Body of pancreas (tissue), 4 donors: ENCODE measurements around the gene ATXN7L3. TPM values are rescaled to one million over a fixed set of nuclear protein-coding genes. Genes with fewer than 3 reads are reported as not detected.

Experiments
- ATAC-seq: fragments of 150-250 bp; one replicate; pipeline ENCODE4 v1.9.1; 2016
- DNase-seq, 4 donors: peaks; one replicate each; pipeline ENCODE4 v3.0.0-alpha.2; 2019
- H3K27ac ChIP-seq, 4 donors: fragments of 200-600 bp; sonication (generic); 1 replicate in 3 of 4; 2 replicates in 1 of 4; pipeline versions ENCODE4 v1.5.1 to v1.6.1; 2016 to 2019; ENCODE audit warnings: mild to moderate bottlenecking in 1 of 4, mixed read lengths in 1 of 4, moderate library complexity in 1 of 4
- H3K27me3 ChIP-seq, 2 donors: fragments of 200-600 bp; sonication (generic); one replicate each; pipeline ENCODE4 v1.6.0; 2016; ENCODE audit warnings: mild to moderate bottlenecking in 1 of 2
- H3K36me3 ChIP-seq, 2 donors: fragments of 200-600 bp; sonication (generic); replicated peaks in 1 of 2; 2 replicates each; pipeline ENCODE4 v1.5.1; 2016; ENCODE audit warnings: low read depth in 2 of 2; ENCODE audit not compliant: insufficient read depth in 1 of 2
- H3K4me1 ChIP-seq: fragments of 200-600 bp; sonication (generic); one replicate; pipeline ENCODE4 v1.6.0; 2016
- H3K4me3 ChIP-seq, 2 donors: fragments of 200-600 bp; sonication (generic); 1 replicate in 1 of 2; 2 replicates in 1 of 2; pipeline ENCODE4 v1.5.1; 2016 to 2019
- H3K9me3 ChIP-seq, 3 donors: fragments of 200-600 bp; sonication (generic); 1 replicate in 2 of 3; 2 replicates in 1 of 3; pipeline ENCODE4 v1.5.1; 2016
- CTCF ChIP-seq, 7 experiments: fragments of 450-650 bp in 4 of 7; fragments of 200-600 bp in 3 of 7; sonication (generic) in 3 of 7; IDR thresholded peaks; one replicate each; pipeline ENCODE4 v1.5.1; 2016 to 2019; ENCODE audit warnings: antibody characterized with exemption in 7 of 7
- POLR2A ChIP-seq, 3 donors: fragments of 450-650 bp; IDR thresholded peaks; one replicate each; pipeline ENCODE4 v1.6.1; 2016; ENCODE audit warnings: antibody characterized with exemption in 3 of 3, mild to moderate bottlenecking in 2 of 3
- WGBS, 2 donors: methylation state at CpG; one replicate each; pipeline ENCODE4 v1.1.5; 2017; 5-methylcytosine and 5-hydroxymethylcytosine counted together
- intact Hi-C: fragments of 100-400 bp; cut with DNase I; formaldehyde crosslinking; loops from one replicate; pipeline ENCODE4 v1.15.1; 2023
- total RNA-seq, 2 donors: library from RNA; depleted of rRNA; stranded (reverse); fragments of >200 nt; gene quantifications; one replicate each; pipeline ENCODE4 v1.1.0, GENCODE V29; 2016

ATXN7L3 gene
- total RNA-seq, 2 donors from 2014 or later, result 21.0 to 37.6 TPM

- peak in 1 of 4 donors; percentile 36 for DNase-seq
- H3K4me3 ChIP-seq, result peak overlapping the region; percentile 55 to 62
- H3K36me3 ChIP-seq, result no peaks in the 10 kb centered on the region
- TF ChIP-seq POLR2A (IDR thresholded peaks at IDR 0.05), result no peak
- no peak for TF ChIP-seq CTCF (IDR thresholded peaks at IDR 0.05)
- H3K4me1 ChIP-seq, result peaks cover 35% of the 10 kb centered on the region
- peak overlapping the region; percentile 81 to 98 (median 97) for H3K27ac ChIP-seq
- intact Hi-C loops, result no loop called here
- 1 to 4% methylated on average over 17 to 32 of the region's 32 CpGs for WGBS, 2 donors
- no peaks in the 10 kb centered on the region for H3K27me3 ChIP-seq
- no peaks in the 10 kb centered on the region for H3K9me3 ChIP-seq
- ATAC-seq, result peak; percentile 49
Measured at GRCh38 chr17:44187131-44187899, 12.4 kb downstream of the ATXN7L3 start.

GRCh38 chr17:44186307-44187130 is 13.2 kb downstream of the ATXN7L3 start, which contains the start of gene TMUB2:
TMUB2 (plus strand) TSS chr17:44186972; CDS start chr17:44187709, 737 bp downstream.
- Histone ChIP-seq H3K9me3 (no peaks in the 10 kb centered on the region), H3K27ac (peak within 1 kb of the TSS; percentile 81 to 98 (median 97)), H3K4me1 (peaks cover 35% of the 10 kb centered on the region), H3K4me3 (peak within 1 kb of the TSS; percentile 55 to 62), H3K27me3 (no peaks in the 10 kb centered on the region), H3K36me3 (no peaks in the 10 kb centered on the region)
- peak in 1 of 7 experiments; percentile 13 for TF ChIP-seq CTCF (IDR thresholded peaks at IDR 0.05)
- TF ChIP-seq POLR2A (IDR thresholded peaks at IDR 0.05), result peak; percentile 82 to 94 (median 90)
- intact Hi-C loops, result no loop called here
- DNase-seq (peak; percentile 99 to 100 (median 100)), ATAC-seq (peak; percentile 95)
- 0% methylated on average over 24 to 50 of the region's 50 CpGs for WGBS, 2 donors

GRCh38 chr17:44184212-44184810 is 15.4 kb downstream of the ATXN7L3 start:
- Histone ChIP-seq H3K4me3 (no peak overlapping the region), H3K4me1 (peaks cover 35% of the 10 kb centered on the region)
- no peak for ATAC-seq

GRCh38 chr17:44183024-44183423 is 16.7 kb downstream of the ATXN7L3 start:
- DNase-seq (no peak), ATAC-seq (no peak)
- intact Hi-C loops, result no loop called here
- TF ChIP-seq POLR2A (IDR thresholded peaks at IDR 0.05) (no peak), CTCF (IDR thresholded peaks at IDR 0.05) (no peak)
- Histone ChIP-seq H3K4me1 (peaks cover 30% of the 10 kb centered on the region), H3K4me3 (no peak overlapping the region), H3K9me3 (no peaks in the 10 kb centered on the region), H3K36me3 (no peaks in the 10 kb centered on the region), H3K27ac (no peak overlapping the region), H3K27me3 (no peaks in the 10 kb centered on the region)
- WGBS, 2 donors, result 59 to 94% methylated on average over 2 of the region's 2 CpGs

More at GRCh38 chr17:44184212-44184810, 15.4 kb downstream of the ATXN7L3 start:
- Histone ChIP-seq H3K27me3 (no peaks in the 10 kb centered on the region), H3K27ac (no peak overlapping the region), H3K36me3 (no peaks in the 10 kb centered on the region), H3K9me3 (no peaks in the 10 kb centered on the region)
- no peak for DNase-seq
- TF ChIP-seq CTCF (IDR thresholded peaks at IDR 0.05) (no peak), POLR2A (IDR thresholded peaks at IDR 0.05) (no peak)
- intact Hi-C loops, result no loop called here
- 74 to 75% methylated on average over 8 of the region's 8 CpGs for WGBS, 2 donors
